Measurements from ENCODE around the gene CHN2. TPM values are rescaled to one million over a fixed set of nuclear protein-coding genes. Genes with fewer than 3 reads are reported as not detected.

The CHN2 gene
- total RNA-seq, 1 donor from 2014 or later: not detected

DNA sequence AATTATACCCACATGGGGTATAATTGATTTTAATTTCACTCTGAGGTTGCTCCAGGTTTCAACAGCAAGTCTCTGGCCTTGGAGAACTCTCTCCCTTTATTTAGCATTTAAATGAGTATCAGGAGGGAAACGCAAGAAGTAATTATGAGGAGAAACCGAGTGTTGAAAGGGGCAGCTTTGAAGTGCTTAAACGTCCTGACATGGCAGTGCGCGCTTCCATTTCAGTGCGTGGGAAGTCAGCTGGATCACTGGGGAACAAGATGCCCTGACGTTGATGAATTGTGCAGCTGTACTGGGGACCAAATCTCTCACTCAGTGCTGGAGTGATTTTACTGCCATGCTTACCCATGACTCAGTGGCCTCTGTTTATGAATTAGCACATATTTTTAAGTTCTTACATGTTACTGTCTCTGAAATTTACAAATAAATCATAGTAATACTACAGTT lies 263.0 kb downstream of the CHN2 start:
- intact Hi-C loops (cut with micrococcal nuclease): no loop called here
- H3K27me3 Mint-ChIP-seq (ENCODE audit: insufficient read depth): no peaks in the 10 kb centered on the region
- H3K4me1 Mint-ChIP-seq (ENCODE audit: low read depth): no peaks in the 10 kb centered on the region
- no peaks in the 10 kb centered on the region for H3K9me3 Mint-ChIP-seq
- H3K4me3 Mint-ChIP-seq: no peak overlapping the region
- no peaks in the 10 kb centered on the region for H3K36me3 Mint-ChIP-seq (ENCODE audit: low read depth)
- DNase-seq (ENCODE audit: low spot score): no peak
- H3K27ac Mint-ChIP-seq: no peak overlapping the region

DNA sequence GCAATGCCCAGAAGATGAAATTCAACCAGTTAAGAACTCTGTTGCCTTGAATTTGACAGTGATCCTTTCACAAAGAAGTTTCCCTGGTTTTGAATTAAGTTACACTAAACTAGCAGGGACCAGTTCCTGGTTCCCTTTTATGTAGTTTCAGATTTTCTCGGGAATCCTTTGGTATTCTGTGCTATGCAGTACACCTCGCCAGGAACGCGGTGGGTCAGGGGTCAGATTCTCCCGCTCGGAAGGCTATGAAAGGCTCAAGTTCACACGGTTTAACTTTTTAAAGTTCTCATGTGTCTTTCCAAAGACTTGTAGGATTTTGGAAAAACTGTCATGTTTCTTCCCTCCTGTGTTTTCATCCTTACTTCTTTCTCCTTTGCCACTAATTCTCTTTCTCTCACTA lies 264.4 kb downstream of the CHN2 start:
- H3K36me3 Mint-ChIP-seq (ENCODE audit: low read depth): no peaks in the 10 kb centered on the region
- no peak overlapping the region for H3K27ac Mint-ChIP-seq
- H3K4me3 Mint-ChIP-seq: no peak overlapping the region
- no peaks in the 10 kb centered on the region for H3K4me1 Mint-ChIP-seq (ENCODE audit: low read depth)
- DNase-seq (ENCODE audit: low spot score): no peak
- no peaks in the 10 kb centered on the region for H3K27me3 Mint-ChIP-seq (ENCODE audit: insufficient read depth)
- H3K9me3 Mint-ChIP-seq: no peaks in the 10 kb centered on the region
- intact Hi-C loops (cut with micrococcal nuclease): no loop called here

DNA sequence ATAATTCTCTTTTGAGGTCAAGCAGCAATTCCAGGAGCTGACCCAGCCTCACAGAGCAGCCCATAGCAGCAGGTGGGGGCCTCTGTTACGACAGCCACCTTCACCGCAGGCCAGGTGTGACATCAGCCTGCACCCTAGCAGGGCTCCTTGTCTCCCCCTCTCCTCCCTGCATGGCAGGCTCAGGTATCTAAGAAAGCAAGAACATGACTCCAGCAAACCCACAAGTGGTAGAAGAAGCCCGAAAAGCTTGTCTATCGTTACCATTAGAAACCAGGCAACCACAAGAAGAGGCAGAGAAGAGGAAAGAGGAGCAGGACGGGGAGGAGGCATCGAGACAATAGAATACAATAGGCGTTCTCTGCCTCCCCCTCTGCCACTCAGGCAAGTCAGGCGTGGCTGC lies 265.0 kb downstream of the CHN2 start:
- Mint-ChIP-seq H3K4me1 (ENCODE audit: low read depth) (no peaks in the 10 kb centered on the region), H3K27ac (no peak overlapping the region), H3K36me3 (ENCODE audit: low read depth) (no peaks in the 10 kb centered on the region), H3K4me3 (no peak overlapping the region), H3K27me3 (ENCODE audit: insufficient read depth) (no peaks in the 10 kb centered on the region), H3K9me3 (no peaks in the 10 kb centered on the region)
- no peak for DNase-seq (ENCODE audit: low spot score)
- intact Hi-C loops (cut with micrococcal nuclease): no loop called here

DNA sequence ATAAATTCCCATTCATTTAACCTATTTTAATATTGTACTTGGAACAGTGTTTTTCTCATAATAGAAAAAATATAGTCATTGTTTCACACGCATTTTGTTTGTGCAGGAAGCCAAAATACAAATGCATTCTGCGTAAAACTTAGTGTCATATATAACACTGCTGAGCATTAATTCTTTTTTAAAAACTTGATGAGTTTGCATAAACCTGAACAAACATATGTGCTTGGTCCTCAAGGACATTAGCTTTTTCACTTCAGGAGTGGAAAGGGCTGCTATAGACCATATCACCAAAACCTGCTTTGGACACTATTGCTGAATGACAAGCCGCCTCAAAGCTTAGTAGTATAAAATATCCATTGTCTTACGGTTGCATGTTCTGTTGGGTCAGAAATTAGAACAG lies 267.4 kb downstream of the CHN2 start:
- intact Hi-C loops (cut with micrococcal nuclease): no loop called here
- H3K9me3 Mint-ChIP-seq: no peaks in the 10 kb centered on the region
- no peak for DNase-seq (ENCODE audit: low spot score)
- H3K4me3 Mint-ChIP-seq: no peak overlapping the region
- H3K27ac Mint-ChIP-seq: no peak overlapping the region
- H3K36me3 Mint-ChIP-seq (ENCODE audit: low read depth): no peaks in the 10 kb centered on the region
- H3K27me3 Mint-ChIP-seq (ENCODE audit: insufficient read depth): peaks cover 2% of the 10 kb centered on the region
- no peaks in the 10 kb centered on the region for H3K4me1 Mint-ChIP-seq (ENCODE audit: low read depth)

DNA sequence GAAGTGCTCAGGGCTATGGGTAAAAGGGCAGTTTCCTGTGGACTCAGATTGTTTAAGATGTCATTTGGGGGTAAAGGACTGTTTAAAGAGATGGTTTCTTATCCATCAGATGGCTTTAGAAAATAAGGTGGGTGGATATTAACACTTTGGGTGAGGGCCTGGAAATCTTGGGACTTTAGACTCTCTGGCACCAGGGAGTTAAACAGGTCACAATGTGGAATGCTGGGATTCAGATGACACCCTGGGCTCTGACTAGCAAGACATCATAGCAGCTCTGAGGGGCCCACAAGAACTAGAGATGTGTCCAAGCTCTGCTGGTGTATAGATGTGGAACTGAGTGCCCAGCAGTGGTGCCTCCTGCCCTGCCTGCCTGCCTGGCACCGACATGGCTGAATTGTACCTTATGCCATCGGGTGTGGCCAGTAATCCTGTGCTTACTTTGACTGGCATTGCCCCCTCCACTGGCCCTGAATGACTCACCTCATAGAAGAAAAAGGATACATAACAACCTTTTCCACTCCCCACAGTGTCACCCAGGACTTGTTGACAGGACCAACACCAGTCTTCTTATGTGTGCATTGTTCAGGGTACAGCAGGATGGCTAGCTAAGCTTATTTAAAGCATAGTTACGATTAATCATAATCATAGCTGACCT lies 269.1 kb downstream of the CHN2 start:
- Mint-ChIP-seq H3K4me1 (ENCODE audit: low read depth) (no peaks in the 10 kb centered on the region), H3K27me3 (ENCODE audit: insufficient read depth) (peaks cover 2% of the 10 kb centered on the region), H3K9me3 (no peaks in the 10 kb centered on the region), H3K27ac (no peak overlapping the region), H3K36me3 (ENCODE audit: low read depth) (no peaks in the 10 kb centered on the region), H3K4me3 (no peak overlapping the region)
- intact Hi-C loops (cut with micrococcal nuclease): no loop called here
- DNase-seq (ENCODE audit: low spot score): no peak

DNA sequence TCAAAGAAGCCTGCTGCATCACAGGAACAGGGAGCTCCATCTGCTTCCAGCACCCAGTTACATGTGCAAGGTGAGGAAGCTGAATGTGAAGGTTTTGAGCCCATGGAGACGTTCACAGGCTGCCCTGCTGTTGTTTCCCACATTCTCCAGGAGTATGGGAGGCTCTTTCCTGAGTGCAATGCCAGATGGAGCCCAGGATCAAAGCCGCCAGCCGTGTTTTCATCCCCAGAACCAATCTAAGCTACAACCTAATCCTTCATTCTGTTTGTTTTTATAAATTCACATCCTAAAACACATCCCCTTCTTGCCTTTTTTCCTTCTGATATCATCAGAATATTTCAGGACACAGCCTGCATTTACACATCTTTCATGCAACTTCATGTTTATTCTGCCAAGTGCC lies 270.2 kb downstream of the CHN2 start:
- H3K27me3 Mint-ChIP-seq (ENCODE audit: insufficient read depth): peaks cover 2% of the 10 kb centered on the region
- no peak overlapping the region for H3K4me3 Mint-ChIP-seq
- H3K27ac Mint-ChIP-seq: no peak overlapping the region
- intact Hi-C loops (cut with micrococcal nuclease): no loop called here
- DNase-seq (ENCODE audit: low spot score): no peak
- H3K9me3 Mint-ChIP-seq: no peaks in the 10 kb centered on the region
- no peaks in the 10 kb centered on the region for H3K36me3 Mint-ChIP-seq (ENCODE audit: low read depth)
- no peaks in the 10 kb centered on the region for H3K4me1 Mint-ChIP-seq (ENCODE audit: low read depth)

DNA sequence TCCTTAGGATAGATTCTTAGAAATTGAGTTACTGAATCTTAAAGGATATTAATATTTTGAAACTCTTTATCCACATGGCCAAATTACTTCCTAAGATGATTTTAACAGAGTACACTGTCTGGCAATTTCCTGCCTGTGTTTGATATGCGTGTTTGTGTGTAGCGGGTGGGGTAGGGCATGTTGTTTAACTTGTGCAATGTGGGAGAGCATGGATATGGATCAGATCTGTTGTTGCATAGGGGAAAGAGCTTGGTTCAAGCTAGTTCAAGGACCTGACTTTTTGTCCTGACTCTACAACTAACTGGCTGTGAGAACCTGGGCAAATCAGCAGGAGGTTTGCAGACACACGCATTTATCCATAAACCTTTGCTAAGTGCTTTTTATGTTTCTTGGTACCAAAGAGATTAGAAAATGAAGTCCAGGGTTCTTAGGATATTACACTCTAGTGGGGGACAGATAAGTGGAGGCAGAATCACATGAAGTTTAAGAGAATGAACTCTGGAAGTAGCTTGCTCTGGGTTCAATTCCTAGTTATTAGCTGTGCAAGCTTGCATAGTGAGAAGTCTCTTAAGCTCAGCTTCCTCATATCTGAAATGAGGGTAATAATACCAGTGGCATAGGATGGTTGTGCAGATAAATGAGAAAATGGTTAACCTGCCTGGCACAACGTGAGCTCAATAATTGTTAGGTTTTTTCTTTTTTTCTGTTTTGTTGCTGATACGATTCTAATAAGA lies 272.8 kb downstream of the CHN2 start:
- DNase-seq (ENCODE audit: low spot score): no peak
- H3K4me3 Mint-ChIP-seq: no peak overlapping the region
- no peaks in the 10 kb centered on the region for H3K9me3 Mint-ChIP-seq
- intact Hi-C loops (cut with micrococcal nuclease): no loop called here
- H3K4me1 Mint-ChIP-seq (ENCODE audit: low read depth): no peaks in the 10 kb centered on the region
- H3K27ac Mint-ChIP-seq: no peak overlapping the region
- no peaks in the 10 kb centered on the region for H3K36me3 Mint-ChIP-seq (ENCODE audit: low read depth)
- peaks cover 2% of the 10 kb centered on the region for H3K27me3 Mint-ChIP-seq (ENCODE audit: insufficient read depth)

DNA sequence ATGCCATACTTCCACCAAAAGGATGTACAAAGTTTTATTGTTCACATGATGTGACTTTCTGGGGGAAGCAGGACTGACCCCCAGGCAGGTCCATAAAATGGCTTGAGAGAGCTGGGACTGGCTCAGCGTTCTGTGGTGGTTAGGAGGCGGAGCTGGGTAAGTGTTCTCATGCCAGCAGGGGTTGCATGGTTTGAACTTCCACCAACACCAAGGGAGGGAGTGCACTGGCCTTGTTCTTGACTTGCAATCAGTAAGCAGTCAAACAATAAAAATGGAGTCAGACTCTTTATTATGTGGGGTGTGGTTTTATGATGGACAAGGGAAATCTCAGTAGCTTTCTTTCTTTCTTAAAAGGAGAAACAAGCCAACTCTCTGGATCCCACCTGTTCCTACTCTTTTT lies 273.6 kb downstream of the CHN2 start:
- Mint-ChIP-seq H3K36me3 (ENCODE audit: low read depth) (no peaks in the 10 kb centered on the region), H3K4me3 (no peak overlapping the region), H3K27me3 (ENCODE audit: insufficient read depth) (peaks cover 2% of the 10 kb centered on the region), H3K27ac (no peak overlapping the region), H3K9me3 (no peaks in the 10 kb centered on the region), H3K4me1 (ENCODE audit: low read depth) (no peaks in the 10 kb centered on the region)
- intact Hi-C loops (cut with micrococcal nuclease): no loop called here
- no peak for DNase-seq (ENCODE audit: low spot score)

DNA sequence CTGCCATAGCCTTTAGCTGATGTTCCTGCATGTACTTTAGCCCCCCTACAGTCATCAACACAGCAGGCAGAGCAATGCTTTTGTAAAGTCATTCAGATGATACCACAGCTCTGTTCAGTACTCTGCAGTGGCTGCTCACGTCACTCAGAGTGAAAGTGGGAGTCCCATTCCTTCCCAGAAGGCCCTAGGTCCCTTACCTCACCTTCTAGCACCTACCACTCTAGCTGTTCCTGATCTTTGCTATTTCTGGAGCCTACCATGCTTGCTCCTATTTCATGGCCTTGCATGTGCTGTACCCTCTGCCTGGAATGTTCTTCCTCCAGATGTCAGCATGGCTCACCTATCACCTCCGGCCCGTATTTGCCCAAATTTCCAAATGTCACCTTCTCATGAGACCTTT lies 274.7 kb downstream of the CHN2 start:
- no peaks in the 10 kb centered on the region for H3K9me3 Mint-ChIP-seq
- intact Hi-C loops (cut with micrococcal nuclease): no loop called here
- H3K4me1 Mint-ChIP-seq (ENCODE audit: low read depth): no peaks in the 10 kb centered on the region
- no peak for DNase-seq (ENCODE audit: low spot score)
- H3K27ac Mint-ChIP-seq: no peak overlapping the region
- peaks cover 2% of the 10 kb centered on the region for H3K27me3 Mint-ChIP-seq (ENCODE audit: insufficient read depth)
- no peaks in the 10 kb centered on the region for H3K36me3 Mint-ChIP-seq (ENCODE audit: low read depth)
- no peak overlapping the region for H3K4me3 Mint-ChIP-seq

DNA sequence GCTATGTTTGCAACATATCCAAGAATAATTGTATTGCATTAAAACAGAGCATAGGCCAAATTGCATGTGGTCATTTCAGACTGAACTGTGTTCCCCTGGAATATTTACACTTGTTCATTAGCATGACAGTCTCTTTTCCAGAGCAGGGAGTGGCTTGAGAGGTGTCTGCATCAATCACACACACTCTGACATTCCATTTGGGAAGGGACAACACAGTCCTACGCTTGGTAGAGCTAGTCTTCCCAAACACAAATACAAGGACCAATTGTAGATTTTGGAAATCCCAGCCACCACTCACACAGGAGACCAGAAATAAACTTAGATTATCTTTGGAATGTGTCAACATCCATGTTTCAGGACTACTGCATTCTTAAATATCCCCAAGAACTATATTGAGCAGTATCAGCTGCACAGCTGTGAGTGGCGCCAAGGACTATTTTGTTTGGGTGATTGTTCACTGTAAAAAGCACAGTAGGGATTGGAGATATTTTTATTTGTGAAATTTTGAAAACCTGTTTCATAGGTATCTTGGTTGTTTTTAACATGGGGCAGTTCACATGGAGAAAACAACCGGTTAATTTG lies 275.5 kb downstream of the CHN2 start:
- Mint-ChIP-seq H3K4me1 (ENCODE audit: low read depth) (no peaks in the 10 kb centered on the region), H3K27ac (no peak overlapping the region), H3K4me3 (no peak overlapping the region), H3K36me3 (ENCODE audit: low read depth) (no peaks in the 10 kb centered on the region), H3K27me3 (ENCODE audit: insufficient read depth) (no peaks in the 10 kb centered on the region), H3K9me3 (no peaks in the 10 kb centered on the region)
- no peak for DNase-seq (ENCODE audit: low spot score)
- intact Hi-C loops (cut with micrococcal nuclease): no loop called here

DNA sequence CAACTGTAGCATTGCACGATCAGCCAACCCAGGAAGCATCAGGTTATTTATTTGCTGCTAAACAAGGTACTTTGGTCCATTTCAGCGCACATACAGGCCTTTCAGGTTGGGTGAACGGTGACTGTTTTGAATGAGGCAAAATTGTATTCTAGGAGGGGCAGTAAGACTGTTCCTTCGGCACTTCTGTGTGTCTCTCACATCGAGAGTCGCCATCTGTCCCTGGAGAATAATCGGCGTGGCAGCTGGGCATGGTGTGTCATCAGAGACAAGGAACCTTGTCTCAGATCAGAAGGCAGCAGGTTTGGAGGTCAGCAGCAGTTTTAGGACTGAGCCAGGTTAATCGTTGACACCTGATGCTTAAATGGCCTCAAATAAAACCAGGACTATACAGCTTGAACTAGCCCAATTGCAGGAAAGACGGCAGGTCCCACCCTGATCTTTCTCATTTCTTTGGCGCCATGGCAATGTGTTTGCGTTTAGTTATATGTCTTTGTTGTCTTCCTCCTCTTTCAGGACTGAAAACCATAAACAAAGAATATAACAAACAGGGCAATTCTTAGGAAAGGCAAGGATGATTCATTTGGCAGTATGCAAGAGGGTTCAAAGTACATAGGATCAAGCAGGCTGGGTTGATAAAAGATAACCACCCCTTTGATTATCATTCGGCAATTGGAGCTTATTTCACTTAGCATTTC lies 277.0 kb downstream of the CHN2 start:
- H3K36me3 Mint-ChIP-seq (ENCODE audit: low read depth): no peaks in the 10 kb centered on the region
- no peak overlapping the region for H3K4me3 Mint-ChIP-seq
- intact Hi-C loops (cut with micrococcal nuclease): no loop called here
- H3K4me1 Mint-ChIP-seq (ENCODE audit: low read depth): no peaks in the 10 kb centered on the region
- no peaks in the 10 kb centered on the region for H3K27me3 Mint-ChIP-seq (ENCODE audit: insufficient read depth)
- no peaks in the 10 kb centered on the region for H3K9me3 Mint-ChIP-seq
- no peak for DNase-seq (ENCODE audit: low spot score)
- no peak overlapping the region for H3K27ac Mint-ChIP-seq

DNA sequence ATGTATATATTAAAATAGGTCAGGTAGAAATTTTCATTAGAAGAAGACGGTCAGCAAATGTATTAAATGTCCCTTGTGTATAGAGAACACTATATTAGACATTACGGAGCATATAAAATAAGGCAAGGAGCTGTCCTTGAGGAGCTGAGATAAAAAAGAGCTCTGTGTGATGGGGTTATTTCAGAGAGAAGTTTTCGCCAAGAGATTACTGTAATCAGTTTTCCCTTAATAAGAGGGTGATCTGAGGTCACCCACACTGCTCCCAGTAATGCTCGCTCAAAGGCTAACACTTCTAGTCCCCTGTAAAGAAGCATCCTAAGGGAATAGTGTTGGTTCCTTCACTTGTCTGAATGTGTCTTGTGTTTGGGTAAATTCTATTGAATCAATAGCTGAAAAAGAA lies 282.3 kb downstream of the CHN2 start:
- Mint-ChIP-seq H3K4me1 (ENCODE audit: low read depth) (no peaks in the 10 kb centered on the region), H3K9me3 (no peaks in the 10 kb centered on the region), H3K36me3 (ENCODE audit: low read depth) (no peaks in the 10 kb centered on the region)

DNA sequence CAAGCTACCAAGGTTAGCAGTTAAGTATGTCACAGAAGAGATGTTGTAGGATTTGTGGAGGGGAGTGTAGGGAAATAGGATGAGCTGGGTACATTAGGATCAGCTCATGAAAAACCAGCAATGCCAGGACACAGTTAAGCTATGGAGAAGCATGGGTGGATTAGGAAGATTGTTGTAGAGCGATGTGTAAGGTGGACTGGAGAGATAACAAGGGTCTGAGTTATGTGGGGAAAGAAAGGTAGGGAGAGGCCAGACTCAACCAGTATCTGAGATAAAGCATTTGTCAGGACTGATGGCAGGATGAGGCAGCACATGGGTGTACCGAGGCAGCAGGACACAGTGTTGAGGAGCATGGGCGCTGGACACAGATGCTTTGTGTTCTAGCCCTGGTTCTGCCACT lies 283.7 kb downstream of the CHN2 start:
- Mint-ChIP-seq H3K4me3 (no peak overlapping the region), H3K36me3 (ENCODE audit: low read depth) (no peaks in the 10 kb centered on the region), H3K4me1 (ENCODE audit: low read depth) (no peaks in the 10 kb centered on the region), H3K9me3 (no peaks in the 10 kb centered on the region), H3K27me3 (ENCODE audit: insufficient read depth) (no peaks in the 10 kb centered on the region), H3K27ac (no peak overlapping the region)
- intact Hi-C loops (cut with micrococcal nuclease): no loop called here
- DNase-seq (ENCODE audit: low spot score): no peak

More for the DNA sequence above, 282.3 kb downstream of the CHN2 start:
- Mint-ChIP-seq H3K27me3 (ENCODE audit: insufficient read depth) (no peaks in the 10 kb centered on the region), H3K27ac (no peak overlapping the region), H3K4me3 (no peak overlapping the region)
- intact Hi-C loops (cut with micrococcal nuclease): no loop called here
- no peak for DNase-seq (ENCODE audit: low spot score)

Data from activated T-helper 1 cell treated with anti-CD3 and anti-CD28 coated beads, Interleukin-12 subunit alpha, Interleukin-12 subunit beta, Interleukin-2, Interleukin-4 antibody, amounts not matched to agents 30 ng/mL and 10 ng/mL and 1 ng/mL, durations not matched to agents 14 hours and 24 hours and 36 hours (primary cell).